ENCODE measurements around the gene ZNF282. TPM values are rescaled to one million over a fixed set of nuclear protein-coding genes. Genes with fewer than 3 reads are reported as not detected.
A peak's percentile ranks its signal among the peaks of the same experiment; 100 is the strongest.

Gene ZNF282
- total and polyA plus RNA-seq, 12 donors: 6.7 to 19.9 (median 12.3) TPM

GRCh38 chr7:149181450-149181790 is 13.9 kb upstream of the ZNF282 start:
- no peak overlapping the region for H3K4me3 ChIP-seq
- H3K27me3 ChIP-seq: no peaks in the 10 kb centered on the region
- H3K27ac ChIP-seq: peak overlapping the region in 1 of 10 donors; percentile 4
- H3K36me3 ChIP-seq: peaks cover 0 to 62% (median 38%) of the 10 kb centered on the region in 9 donors
- TF ChIP-seq CTCF (IDR thresholded peaks at IDR 0.05): no peak
- ATAC-seq (no peak), DNase-seq (no peak)
- intact Hi-C loops (cut with DNase I): no loop called here
- no peaks in the 10 kb centered on the region for H3K9me3 ChIP-seq
- peaks cover 0 to 17% (median 13%) of the 10 kb centered on the region in 9 donors for H3K4me1 ChIP-seq

- TF ChIP-seq CTCF (IDR thresholded peaks at IDR 0.05): no peak
- DNase-seq (no peak), ATAC-seq (no peak)
- peaks cover 0 to 17% (median 13%) of the 10 kb centered on the region in 9 donors for H3K4me1 ChIP-seq
- intact Hi-C loops (cut with DNase I): no loop called here
- 94% methylated on average over 6 of the region's 6 CpGs for WGBS, 2 donors
- H3K9me3 ChIP-seq: no peaks in the 10 kb centered on the region
- H3K27ac ChIP-seq: no peak overlapping the region
- H3K36me3 ChIP-seq: peaks cover 0 to 34% (median 17%) of the 10 kb centered on the region in 9 donors
- H3K4me3 ChIP-seq: no peak overlapping the region
- no peaks in the 10 kb centered on the region for H3K27me3 ChIP-seq
Measured at GRCh38 chr7:149184274-149184673, 11.1 kb upstream of the ZNF282 start.

GRCh38 chr7:149188213-149188612 is 7.1 kb upstream of the ZNF282 start:
- no peak overlapping the region for H3K27ac ChIP-seq

GRCh38 chr7:149188637-149189259 is 6.6 kb upstream of the ZNF282 start:
- H3K4me3 ChIP-seq: no peak overlapping the region
- no peaks in the 10 kb centered on the region for H3K36me3 ChIP-seq
- peaks cover 0 to 3% (median 0%) of the 10 kb centered on the region in 7 donors for H3K27me3 ChIP-seq
- no peaks in the 10 kb centered on the region for H3K9me3 ChIP-seq
- H3K4me1 ChIP-seq: no peaks in the 10 kb centered on the region
- intact Hi-C loops (cut with DNase I): no loop called here
- ATAC-seq (no peak), DNase-seq (no peak)
- no peak overlapping the region for H3K27ac ChIP-seq
- no peak for TF ChIP-seq CTCF (IDR thresholded peaks at IDR 0.05)
- WGBS, 2 donors: 60 to 61% methylated on average over 12 of the region's 12 CpGs

More at GRCh38 chr7:149188213-149188612, 7.1 kb upstream of the ZNF282 start:
- no peaks in the 10 kb centered on the region for H3K36me3 ChIP-seq
- H3K4me1 ChIP-seq: no peaks in the 10 kb centered on the region
- H3K27me3 ChIP-seq: peaks cover 0 to 3% (median 0%) of the 10 kb centered on the region in 7 donors
- H3K4me3 ChIP-seq: no peak overlapping the region
- 48 to 59% methylated on average over 2 of the region's 2 CpGs for WGBS, 2 donors
- DNase-seq (no peak), ATAC-seq (no peak)
- H3K9me3 ChIP-seq: no peaks in the 10 kb centered on the region
- intact Hi-C loops (cut with DNase I): no loop called here
- TF ChIP-seq CTCF (IDR thresholded peaks at IDR 0.05): no peak
